ENCODE data around the gene RASA1. TPM values are rescaled to one million over a fixed set of nuclear protein-coding genes. Genes with fewer than 3 reads are reported as not detected.

RASA1 gene
- total RNA-seq, 2 donors from 2014 or later: 34.8 to 37.0 TPM

- no peak for TF ChIP-seq CTCF (IDR thresholded peaks at IDR 0.05)
- ATAC-seq (ENCODE audit: insufficient number of reproducible peaks, low FRiP score, low read depth) (no peak), DNase-seq (ENCODE audit: low spot score) (no peak)
- Histone ChIP-seq H3K27ac (no peak overlapping the region), H3K4me1 (ENCODE audit: control insufficient read depth in 1 of 2, low read depth in 2 of 2) (no peaks in the 10 kb centered on the region), H3K27me3 (replicated peaks; ENCODE audit: insufficient read depth) (no peaks in the 10 kb centered on the region), H3K36me3 (no peaks in the 10 kb centered on the region), H3K9me3 (no peaks in the 10 kb centered on the region), H3K4me3 (no peak overlapping the region)
Measured at GRCh38 chr5:87361536-87362213, 94.0 kb downstream of the RASA1 start.

- no peak for TF ChIP-seq CTCF (IDR thresholded peaks at IDR 0.05)
- no peak for DNase-seq (ENCODE audit: low spot score)
- H3K36me3 ChIP-seq: peaks cover 2% of the 10 kb centered on the region
- H3K9me3 ChIP-seq: no peaks in the 10 kb centered on the region
- H3K27me3 ChIP-seq (replicated peaks; ENCODE audit: insufficient read depth): no peaks in the 10 kb centered on the region
- no peak overlapping the region for H3K4me3 ChIP-seq
- H3K4me1 ChIP-seq (ENCODE audit: control insufficient read depth in 1 of 2, low read depth in 2 of 2): peaks cover 0 to 20% of the 10 kb centered on the region in 2 donors
- no peak for ATAC-seq (ENCODE audit: insufficient number of reproducible peaks, low FRiP score, low read depth)
- no peak overlapping the region for H3K27ac ChIP-seq
Measured at GRCh38 chr5:87367243-87367642, 99.6 kb downstream of the RASA1 start.

- H3K4me3 ChIP-seq: peak overlapping the region; percentile 15
- DNase-seq (ENCODE audit: low spot score) (no peak), ATAC-seq (ENCODE audit: insufficient number of reproducible peaks, low FRiP score, low read depth) (no peak)
- H3K27ac ChIP-seq: peak overlapping the region; percentile 30 to 57
- H3K4me1 ChIP-seq (ENCODE audit: control insufficient read depth in 1 of 2, low read depth in 2 of 2): peaks cover 0 to 28% of the 10 kb centered on the region in 2 donors
- no peak for TF ChIP-seq CTCF (IDR thresholded peaks at IDR 0.05)
- no peaks in the 10 kb centered on the region for H3K27me3 ChIP-seq (replicated peaks; ENCODE audit: insufficient read depth)
- no peaks in the 10 kb centered on the region for H3K9me3 ChIP-seq
- peaks cover 2% of the 10 kb centered on the region for H3K36me3 ChIP-seq
Measured at GRCh38 chr5:87368601-87369000, 100.9 kb downstream of the RASA1 start.

GRCh38 chr5:87369431-87369830 lies 101.7 kb downstream of the RASA1 start:
- no peaks in the 10 kb centered on the region for H3K27me3 ChIP-seq (replicated peaks; ENCODE audit: insufficient read depth)
- TF ChIP-seq CTCF (IDR thresholded peaks at IDR 0.05): no peak
- no peak overlapping the region for H3K4me3 ChIP-seq
- peaks cover 0 to 28% of the 10 kb centered on the region in 2 donors for H3K4me1 ChIP-seq (ENCODE audit: control insufficient read depth in 1 of 2, low read depth in 2 of 2)
- H3K36me3 ChIP-seq: peaks cover 2% of the 10 kb centered on the region
- no peaks in the 10 kb centered on the region for H3K9me3 ChIP-seq
- peak overlapping the region in 1 of 2 donors; percentile 57 for H3K27ac ChIP-seq
- DNase-seq (ENCODE audit: low spot score): no peak
- no peak for ATAC-seq (ENCODE audit: insufficient number of reproducible peaks, low FRiP score, low read depth)

- Histone ChIP-seq H3K27ac (no peak overlapping the region), H3K36me3 (peaks cover 14% of the 10 kb centered on the region), H3K4me1 (ENCODE audit: control insufficient read depth in 1 of 2, low read depth in 2 of 2) (peaks cover 0 to 28% of the 10 kb centered on the region in 2 donors), H3K9me3 (no peaks in the 10 kb centered on the region), H3K27me3 (replicated peaks; ENCODE audit: insufficient read depth) (no peaks in the 10 kb centered on the region), H3K4me3 (no peak overlapping the region)
- ATAC-seq (ENCODE audit: insufficient number of reproducible peaks, low FRiP score, low read depth) (no peak), DNase-seq (ENCODE audit: low spot score) (no peak)
- no peak for TF ChIP-seq CTCF (IDR thresholded peaks at IDR 0.05)
Measured at GRCh38 chr5:87372705-87373104, 105.0 kb downstream of the RASA1 start.
